Effector CD4-positive, alpha-beta T cell (primary cell): ENCODE measurements around the gene CLDN34.

Experiments used
- DNase-seq: peaks from one replicate; pipeline ENCODE4 v3.0.0-alpha.2; 2020

The CLDN34 gene

DNA sequence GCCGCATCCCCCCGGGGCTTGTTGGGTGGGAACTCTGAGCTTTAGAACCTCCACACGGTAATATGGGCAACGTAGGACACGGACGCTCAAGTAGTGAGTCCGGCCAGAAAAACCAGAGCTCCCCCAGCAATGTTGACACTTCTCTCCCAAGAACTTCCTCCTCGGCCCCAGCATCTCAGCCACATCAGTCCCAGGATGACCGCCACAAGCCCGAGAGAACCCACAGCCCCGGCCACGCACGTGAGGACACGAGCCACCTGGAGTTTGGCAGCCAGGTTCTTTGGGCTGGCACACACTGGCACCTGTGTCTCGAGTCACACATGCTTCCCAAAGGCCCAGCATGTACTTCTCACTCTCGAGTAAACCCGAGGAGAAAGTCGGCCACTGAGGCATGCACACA, 16.3 kb downstream of the CLDN34 start:
- no peak for DNase-seq

GRCh38 chrX:9983846-9984245, 16.7 kb downstream of the CLDN34 start:
- DNase-seq, result no peak

GRCh38 chrX:9988762-9989161, 21.6 kb downstream of the CLDN34 start:
- DNase-seq, result no peak

DNA sequence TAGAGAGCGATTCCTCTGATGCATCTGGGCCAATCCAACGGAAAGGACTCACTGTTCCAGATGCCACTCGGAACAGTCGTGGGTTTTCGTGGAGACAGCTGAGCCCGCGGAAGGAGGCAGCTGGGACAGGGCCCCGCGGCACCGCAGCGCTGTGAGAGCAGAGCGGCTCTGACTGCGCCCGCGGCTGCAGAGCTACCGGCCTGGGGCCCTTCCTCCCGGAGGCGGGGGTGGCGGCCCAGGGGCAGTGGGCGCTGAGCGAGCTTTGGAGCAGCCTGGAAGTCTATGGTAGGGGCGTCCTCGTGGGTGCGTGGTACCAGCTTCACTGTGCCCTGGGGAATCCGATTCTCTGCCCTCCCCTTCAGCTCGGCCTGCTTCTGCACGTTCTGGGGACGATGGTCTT, 24.9 kb downstream of the CLDN34 start:
- no peak for DNase-seq

GRCh38 chrX:9992724-9993123, 25.6 kb downstream of the CLDN34 start:
- DNase-seq, result no peak

DNA sequence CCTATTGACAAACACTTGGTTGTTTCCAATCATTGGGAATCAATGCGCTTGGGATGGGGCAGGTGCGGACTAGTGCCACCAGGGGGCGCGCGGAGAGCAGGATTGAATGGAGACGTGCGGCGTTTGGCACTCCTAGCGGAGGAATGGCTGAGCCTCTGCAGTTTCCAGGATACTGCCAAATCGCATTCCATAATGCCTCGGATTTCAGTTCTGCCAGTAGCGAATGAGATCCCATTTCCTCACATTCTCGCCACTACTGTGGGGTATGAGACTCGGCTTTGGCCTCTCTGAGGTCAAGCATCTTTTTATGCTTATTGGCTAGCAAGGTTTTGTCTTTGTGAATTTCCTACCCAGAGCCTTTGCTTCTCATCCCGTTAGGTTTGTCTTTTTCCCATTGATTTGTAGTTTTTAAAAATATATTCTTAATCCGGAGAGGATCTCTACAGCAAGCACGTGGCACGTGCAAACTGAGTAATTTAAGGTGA, 28.7 kb downstream of the CLDN34 start:
- peak; percentile 80 for DNase-seq

GRCh38 chrX:9997041-9997440, 29.9 kb downstream of the CLDN34 start:
- no peak for DNase-seq

DNA sequence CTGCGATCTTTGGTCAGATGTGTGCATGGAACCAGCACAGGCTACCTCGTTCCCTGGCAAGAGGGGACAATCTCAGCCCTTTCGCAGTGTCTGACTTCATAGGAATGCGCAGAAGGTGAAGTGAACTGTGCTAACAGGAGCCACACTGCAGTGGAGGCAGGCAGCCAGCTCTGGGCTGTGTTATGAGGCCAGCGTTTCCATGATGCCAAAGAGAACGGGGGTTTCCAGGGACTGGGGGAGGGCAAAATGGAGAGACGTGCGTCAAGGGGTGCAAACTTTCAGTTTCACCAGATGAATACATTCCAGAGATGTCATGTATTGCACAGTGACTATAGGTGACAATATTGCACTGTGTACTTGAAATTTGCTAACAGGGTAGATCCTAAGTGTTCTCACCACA, 30.4 kb downstream of the CLDN34 start:
- no peak for DNase-seq

- no peak for DNase-seq
Measured at GRCh38 chrX:10001496-10001895, 34.3 kb downstream of the CLDN34 start.

GRCh38 chrX:10004832-10005475, 37.8 kb downstream of the CLDN34 start:
- no peak for DNase-seq

- no peak for DNase-seq
Measured at GRCh38 chrX:10006086-10006485, 38.9 kb downstream of the CLDN34 start.

- DNase-seq, result no peak
Measured at GRCh38 chrX:10006770-10007169, 39.6 kb downstream of the CLDN34 start.

GRCh38 chrX:10007621-10008020, 40.5 kb downstream of the CLDN34 start:
- no peak for DNase-seq

- DNase-seq, result no peak
Measured at GRCh38 chrX:10008483-10009056, 41.4 kb downstream of the CLDN34 start.

GRCh38 chrX:10009741-10010140, 42.6 kb downstream of the CLDN34 start:
- no peak for DNase-seq

DNA sequence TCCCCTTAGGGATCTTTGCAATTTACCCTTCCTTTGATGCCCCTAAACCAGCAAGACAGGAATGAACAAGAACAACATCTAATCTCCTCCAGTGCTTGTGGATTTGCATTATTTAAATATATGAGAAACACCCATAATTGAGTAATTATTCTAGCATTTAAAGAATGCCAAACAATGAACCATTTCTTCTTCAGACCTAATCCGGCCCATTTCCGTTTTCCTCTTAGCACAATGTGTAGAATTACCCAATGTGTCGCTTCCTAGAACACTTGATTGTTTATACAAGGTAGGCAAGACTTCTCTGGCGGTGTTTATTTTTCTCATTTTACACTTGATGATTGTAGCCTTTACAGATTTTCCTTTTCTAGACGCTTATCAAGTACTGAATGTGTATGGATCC, 43.5 kb downstream of the CLDN34 start:
- no peak for DNase-seq

- DNase-seq, result no peak
Measured at GRCh38 chrX:10011261-10011931, 44.2 kb downstream of the CLDN34 start.

- no peak for DNase-seq
Measured at GRCh38 chrX:10011991-10012390, 44.8 kb downstream of the CLDN34 start.

- peak; percentile 58 for DNase-seq
Measured at GRCh38 chrX:10014462-10015354, 47.5 kb downstream of the CLDN34 start.

DNA sequence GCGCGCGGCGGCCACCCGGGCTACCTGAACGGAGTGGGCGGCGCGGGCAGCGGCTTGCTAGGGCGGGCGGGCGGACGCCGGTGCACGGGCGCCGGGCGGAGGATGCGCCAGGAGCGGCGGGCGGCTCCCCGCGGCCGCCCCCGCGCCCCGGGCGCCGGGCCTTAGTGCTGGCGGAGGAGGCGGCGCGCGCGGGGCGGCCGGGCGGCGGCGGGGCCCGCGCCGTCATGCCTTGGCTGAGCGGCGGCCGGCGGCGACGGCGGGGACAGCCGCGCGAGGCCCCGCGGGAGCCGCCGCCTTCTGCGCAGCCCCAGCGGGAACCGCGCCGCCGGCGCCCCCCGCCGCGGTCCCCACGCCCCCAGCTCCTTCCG, 48.2 kb downstream of the CLDN34 start:
- no peak for DNase-seq

- DNase-seq, result no peak
Measured at GRCh38 chrX:10015723-10016518, 48.8 kb downstream of the CLDN34 start.

DNA sequence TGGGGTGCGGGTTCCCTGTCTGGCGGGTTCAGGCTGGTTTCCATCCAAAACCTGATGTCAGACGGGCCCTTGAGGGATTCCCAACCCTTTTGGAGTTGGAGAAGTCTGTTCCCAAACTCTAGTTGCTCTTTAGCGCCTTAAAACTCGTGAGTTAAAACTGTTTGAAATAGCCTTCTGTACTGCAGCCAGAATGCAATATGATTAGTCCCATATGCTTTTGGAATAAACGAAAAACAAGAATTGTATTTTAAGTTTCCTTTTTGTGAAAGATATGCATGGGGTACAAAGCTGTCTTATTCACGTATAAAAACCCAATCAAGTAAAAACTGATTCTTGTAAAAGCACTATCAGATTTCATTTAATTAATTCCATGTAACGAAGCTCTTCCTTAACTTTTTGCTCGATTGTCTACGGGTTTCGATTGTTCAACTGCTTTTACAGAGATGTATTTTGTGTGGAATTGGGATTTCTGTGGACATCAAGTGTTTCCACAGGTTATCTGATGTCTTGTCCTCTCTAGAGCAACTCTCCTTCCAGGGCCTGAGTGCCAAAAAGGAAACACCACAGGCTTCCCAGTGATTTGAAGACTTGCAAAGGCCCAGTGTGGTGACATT, 49.5 kb downstream of the CLDN34 start:
- DNase-seq, result no peak
